Osteoblast (primary cell): ENCODE results near the gene TMCC1. TPM values are rescaled to one million over a fixed set of nuclear protein-coding genes. Genes with fewer than 3 reads are reported as not detected.

Experiments
- DNase-seq: peaks from one replicate; pipeline ENCODE4 v3.0.0; 2011; ENCODE audit warnings: low spot score, mixed read lengths; ENCODE audit not compliant: insufficient read length; ENCODE audit errors: missing footprints
- H2AFZ ChIP-seq: 2 replicates; pipeline ENCODE4 v1.6.0; 2011; ENCODE audit warnings: mild to moderate bottlenecking, low read length
- H3K27ac ChIP-seq: 2 replicates; pipeline ENCODE4 v1.5.1; 2011; ENCODE audit warnings: mild to moderate bottlenecking, low read depth, low read length, moderate library complexity
- H3K27me3 ChIP-seq: 2 replicates; pipeline ENCODE4 v1.6.0; 2012; ENCODE audit warnings: mild to moderate bottlenecking, control low read depth, inconsistent platforms, low read length, moderate library complexity; ENCODE audit not compliant: insufficient read depth
- H3K36me3 ChIP-seq: 2 replicates; pipeline ENCODE4 v1.5.1; 2011; ENCODE audit warnings: mild to moderate bottlenecking, low read length, control low read depth, moderate library complexity; ENCODE audit not compliant: insufficient read depth
- H3K4me1 ChIP-seq: 2 replicates; pipeline ENCODE4 v1.5.1; 2011; ENCODE audit warnings: mild to moderate bottlenecking, low read length, control low read depth, moderate library complexity; ENCODE audit not compliant: insufficient read depth
- H3K4me2 ChIP-seq: 2 replicates; pipeline ENCODE4 v1.6.0; 2011; ENCODE audit warnings: mild to moderate bottlenecking, low read length; ENCODE audit not compliant: insufficient read depth
- H3K4me3 ChIP-seq: fragments of 200-600 bp; sonication (generic); 3 replicates; pipeline ENCODE4 v1.5.1; 2012; ENCODE audit warnings: mild to moderate bottlenecking, low read length, inconsistent platforms; ENCODE audit not compliant: insufficient read depth
- H3K79me2 ChIP-seq: 2 replicates; pipeline ENCODE4 v1.6.0; 2012; ENCODE audit warnings: mild to moderate bottlenecking, low read length, control low read depth, inconsistent platforms; ENCODE audit not compliant: insufficient read depth
- H3K9me3 ChIP-seq: 2 replicates; pipeline ENCODE4 v1.5.1; 2011; ENCODE audit warnings: low read depth, low read length, control low read depth
- H4K20me1 ChIP-seq: 2 replicates; pipeline ENCODE4 v1.6.0; 2012; ENCODE audit warnings: mild to moderate bottlenecking, low read length, control low read depth; ENCODE audit not compliant: insufficient read depth
- total RNA-seq: library from RNA; depleted of rRNA; stranded (reverse); fragments of >200 nt; gene quantifications from 2 replicates; pipeline ENCODE4 v1.2.3, GENCODE V29; 2012
- TF ChIP-seq, protein P1 (sequence below): IDR thresholded peaks from 2 replicates; pipeline ENCODE4 v1.5.1; 2011; ENCODE audit warnings: mild to moderate bottlenecking, low read depth, low read length, moderate library complexity; ENCODE audit errors: extremely low read depth

Gene TMCC1
- total RNA-seq, 1 donor = 17.4 TPM

DNA sequence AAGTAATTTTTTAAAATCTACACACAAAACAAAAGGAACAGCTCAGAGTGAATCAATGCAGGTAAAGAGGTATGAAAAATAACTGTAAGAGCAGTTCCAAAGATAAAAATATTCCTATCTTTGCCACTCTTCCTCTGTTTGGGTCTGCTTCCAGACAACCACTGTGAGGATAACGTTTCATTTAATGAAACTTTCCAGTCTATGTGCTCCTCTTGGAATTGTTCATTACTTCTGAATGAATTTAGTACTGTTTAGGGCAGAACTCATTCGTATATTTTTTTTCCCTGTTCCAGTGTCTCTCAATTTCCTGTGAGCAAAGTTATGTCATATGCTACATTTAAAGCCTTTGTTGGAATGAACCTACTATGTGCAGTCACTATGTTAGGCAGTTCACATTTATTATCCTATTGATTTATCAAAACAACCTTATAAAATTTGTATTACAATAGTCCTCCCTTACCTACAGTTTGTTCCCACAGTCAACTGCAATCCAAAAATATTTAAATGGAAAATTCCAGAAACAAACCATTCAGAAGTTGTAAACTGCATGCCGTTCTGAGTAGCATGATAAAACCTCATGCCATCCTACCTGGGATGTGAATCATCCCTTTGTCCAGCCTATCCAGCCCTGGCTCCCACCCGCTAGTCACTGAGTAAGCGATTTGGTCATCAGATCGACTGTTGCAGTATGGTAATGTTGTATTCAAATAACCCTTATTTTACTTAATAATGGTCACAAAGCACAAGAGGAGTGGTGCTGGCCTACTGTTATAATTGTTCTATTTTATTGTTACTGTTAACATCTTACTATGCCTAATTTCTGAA is 98.1 kb downstream of the TMCC1 start:
- no peaks in the 10 kb centered on the region for H3K9me3 ChIP-seq
- no peak overlapping the region for H3K4me3 ChIP-seq
- peak overlapping the region; percentile 52 for H3K4me2 ChIP-seq

DNA sequence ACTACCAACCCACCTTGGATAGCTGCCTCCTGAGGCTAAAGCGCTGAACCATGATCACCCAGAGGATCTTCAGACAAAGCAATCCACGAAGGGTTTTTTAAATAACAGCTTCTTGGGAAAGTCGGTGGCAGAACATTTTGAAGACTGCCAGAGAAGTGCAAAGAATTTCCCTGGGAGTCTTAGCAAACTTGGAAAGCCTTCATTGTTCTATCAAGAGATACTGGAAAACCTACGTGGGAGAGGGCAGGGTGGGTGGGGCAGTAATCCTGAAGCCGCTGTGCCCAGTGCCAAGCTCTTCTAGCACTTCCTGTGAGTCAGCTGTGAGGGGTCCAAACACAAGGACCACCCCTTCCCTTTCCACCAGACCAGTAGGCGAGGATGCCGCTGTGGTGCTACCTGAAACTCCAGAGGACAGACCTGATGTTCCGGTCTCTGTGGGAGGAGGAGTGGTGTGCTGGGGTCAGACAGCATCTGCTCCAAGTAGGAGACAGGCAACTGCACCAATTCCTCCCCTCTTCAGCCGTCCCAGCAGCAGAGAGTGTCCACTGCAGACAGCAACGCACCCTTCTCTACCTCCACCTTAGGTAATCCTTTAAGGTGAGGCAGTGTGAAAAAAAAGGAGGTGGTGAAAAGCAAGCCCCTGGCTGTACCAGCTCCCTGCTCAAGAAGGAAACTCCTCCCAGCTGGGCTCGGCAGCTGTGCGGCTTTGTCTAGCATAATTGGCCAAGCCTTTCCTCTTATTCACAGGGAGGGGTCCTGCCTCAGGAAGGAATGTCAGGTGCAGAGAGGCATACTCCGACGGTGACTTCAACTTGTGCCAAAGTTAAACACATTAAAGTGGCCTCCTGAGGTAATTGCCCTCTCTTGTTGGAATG is 99.0 kb downstream of the TMCC1 start:
- H3K79me2 ChIP-seq = peaks cover 6% of the 10 kb centered on the region
- peaks cover 17% of the 10 kb centered on the region for H3K4me1 ChIP-seq
- no peaks in the 10 kb centered on the region for H3K9me3 ChIP-seq
- no peak overlapping the region for H3K27ac ChIP-seq
- peaks cover 8% of the 10 kb centered on the region for H4K20me1 ChIP-seq
- peak overlapping the region; percentile 52 for H3K4me2 ChIP-seq
- DNase-seq = peak; percentile 53
- no peak overlapping the region for H3K4me3 ChIP-seq
- TF ChIP-seq, protein P1, sequence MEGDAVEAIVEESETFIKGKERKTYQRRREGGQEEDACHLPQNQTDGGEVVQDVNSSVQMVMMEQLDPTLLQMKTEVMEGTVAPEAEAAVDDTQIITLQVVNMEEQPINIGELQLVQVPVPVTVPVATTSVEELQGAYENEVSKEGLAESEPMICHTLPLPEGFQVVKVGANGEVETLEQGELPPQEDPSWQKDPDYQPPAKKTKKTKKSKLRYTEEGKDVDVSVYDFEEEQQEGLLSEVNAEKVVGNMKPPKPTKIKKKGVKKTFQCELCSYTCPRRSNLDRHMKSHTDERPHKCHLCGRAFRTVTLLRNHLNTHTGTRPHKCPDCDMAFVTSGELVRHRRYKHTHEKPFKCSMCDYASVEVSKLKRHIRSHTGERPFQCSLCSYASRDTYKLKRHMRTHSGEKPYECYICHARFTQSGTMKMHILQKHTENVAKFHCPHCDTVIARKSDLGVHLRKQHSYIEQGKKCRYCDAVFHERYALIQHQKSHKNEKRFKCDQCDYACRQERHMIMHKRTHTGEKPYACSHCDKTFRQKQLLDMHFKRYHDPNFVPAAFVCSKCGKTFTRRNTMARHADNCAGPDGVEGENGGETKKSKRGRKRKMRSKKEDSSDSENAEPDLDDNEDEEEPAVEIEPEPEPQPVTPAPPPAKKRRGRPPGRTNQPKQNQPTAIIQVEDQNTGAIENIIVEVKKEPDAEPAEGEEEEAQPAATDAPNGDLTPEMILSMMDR = no peak
- no peak overlapping the region for H2AFZ ChIP-seq
- no peaks in the 10 kb centered on the region for H3K36me3 ChIP-seq
- no peaks in the 10 kb centered on the region for H3K27me3 ChIP-seq

More for the DNA sequence above, 98.1 kb downstream of the TMCC1 start:
- peaks cover 17% of the 10 kb centered on the region for H3K4me1 ChIP-seq
- H3K79me2 ChIP-seq = peaks cover 6% of the 10 kb centered on the region
- H3K27ac ChIP-seq = no peak overlapping the region
- no peak overlapping the region for H2AFZ ChIP-seq
- TF ChIP-seq, protein P1 = no peak
- H3K27me3 ChIP-seq = no peaks in the 10 kb centered on the region
- H3K36me3 ChIP-seq = no peaks in the 10 kb centered on the region
- peak; percentile 60 for DNase-seq
- H4K20me1 ChIP-seq = peaks cover 8% of the 10 kb centered on the region

DNA sequence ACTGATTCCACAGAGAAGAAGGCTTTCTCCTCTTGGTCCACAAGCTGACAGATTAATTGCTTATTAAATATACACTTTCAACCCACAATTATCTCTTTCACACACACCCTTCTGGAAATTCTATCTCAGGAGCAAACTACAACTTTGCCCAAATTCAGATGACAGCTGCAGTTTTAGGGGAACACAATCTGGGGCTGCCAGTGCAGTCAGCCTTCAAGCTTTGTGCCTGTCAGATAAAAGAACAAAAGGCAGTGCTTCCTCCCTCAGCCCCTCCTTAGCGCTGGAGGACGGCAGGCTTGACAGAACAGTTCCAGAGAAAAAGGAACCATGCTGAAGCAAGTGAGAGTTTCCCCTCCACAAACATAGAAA is 99.6 kb downstream of the TMCC1 start:
- Histone ChIP-seq H3K36me3 (no peaks in the 10 kb centered on the region), H3K4me3 (no peak overlapping the region), H3K79me2 (peaks cover 6% of the 10 kb centered on the region), H4K20me1 (peaks cover 8% of the 10 kb centered on the region), H3K27me3 (no peaks in the 10 kb centered on the region), H3K4me2 (peak overlapping the region; percentile 40), H3K9me3 (no peaks in the 10 kb centered on the region), H3K4me1 (peaks cover 17% of the 10 kb centered on the region), H2AFZ (no peak overlapping the region), H3K27ac (no peak overlapping the region)
- TF ChIP-seq, protein P1 = no peak
- DNase-seq = no peak

DNA sequence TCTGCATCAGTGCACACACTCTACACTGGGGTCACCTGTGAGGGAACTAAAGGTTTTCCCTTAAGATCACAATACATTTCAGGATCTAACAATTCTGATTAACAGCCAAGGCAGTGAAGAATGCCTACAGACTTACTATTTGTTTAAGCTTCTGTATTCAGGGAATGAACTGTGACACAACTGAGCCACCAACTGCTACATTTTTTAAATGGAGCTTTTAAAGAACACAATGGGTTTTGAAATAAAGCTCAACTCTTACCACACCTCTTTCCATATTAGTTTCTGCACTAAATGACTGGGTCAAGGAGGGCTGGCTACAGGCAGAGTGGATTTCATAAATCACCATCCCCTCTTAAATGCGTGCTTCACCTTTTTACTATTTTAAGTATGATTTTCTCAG is 100.2 kb downstream of the TMCC1 start:
- H3K4me2 ChIP-seq = no peak overlapping the region
- H3K27me3 ChIP-seq = no peaks in the 10 kb centered on the region
- H3K79me2 ChIP-seq = peaks cover 6% of the 10 kb centered on the region
- no peak for DNase-seq
- TF ChIP-seq, protein P1 = no peak
- no peaks in the 10 kb centered on the region for H3K9me3 ChIP-seq
- H3K36me3 ChIP-seq = no peaks in the 10 kb centered on the region
- no peak overlapping the region for H3K27ac ChIP-seq
- H3K4me3 ChIP-seq = no peak overlapping the region
- peaks cover 11% of the 10 kb centered on the region for H4K20me1 ChIP-seq
- H2AFZ ChIP-seq = no peak overlapping the region
- peaks cover 17% of the 10 kb centered on the region for H3K4me1 ChIP-seq
